Dermis lymphatic vessel endothelial cell (primary cell): ENCODE measurements around the gene ODAD4. TPM values are rescaled to one million over a fixed set of nuclear protein-coding genes. Genes with fewer than 3 reads are reported as not detected.

Experiments
- total RNA-seq: library from RNA; depleted of rRNA; stranded (reverse); fragments of >200 nt; gene quantifications from 2 replicates; pipeline ENCODE4 v1.2.1, GENCODE V29; 2014

Gene ODAD4
- 0.11 and 0.34 TPM in 2 replicates for total RNA-seq

GRCh38 chr17:41930009-41930832 is at the start of gene ODAD4:
TSS of gene ODAD4 (plus strand) at chr17:41930617. CDS start at chr17:41930724, 107 bp downstream.

GRCh38 chr17:41918314-41919164 is 11.9 kb upstream of the ODAD4 start, which contains the start of gene ACLY:
TSS of gene ACLY (minus strand) at chr17:41918951. CDS start at chr17:41913873, 5,078 bp downstream.

GRCh38 chr17:41966463-41967140 is 36.2 kb downstream of the ODAD4 start, which contains the start of gene CNP:
TSS of gene CNP (plus strand) at chr17:41966795. CDS start at chr17:41966885, 90 bp downstream.

Other genes starting within 250 kb of the ODAD4 start
- gene EIF1, start 241.7 kb upstream of the ODAD4 start, total RNA-seq, result 73.2 and 98.0 TPM in 2 replicates
- gene GAST, start 218.3 kb upstream of the ODAD4 start, total RNA-seq, result not detected in 2 replicates
- 0.09 and 0.65 TPM in 2 replicates for gene HAP1, start 196.0 kb upstream of the ODAD4 start, total RNA-seq
- gene JUP, start 143.9 kb upstream of the ODAD4 start, total RNA-seq, result 294 and 328 TPM in 2 replicates
- 45.5 and 51.5 TPM in 2 replicates for gene P3H4, start 118.7 kb upstream of the ODAD4 start, total RNA-seq
- gene FKBP10, start 117.6 kb upstream of the ODAD4 start, total RNA-seq, result 134 and 149 TPM in 2 replicates
- gene NT5C3B, start 94.4 kb upstream of the ODAD4 start, total RNA-seq, result 74.8 and 87.1 TPM in 2 replicates
- gene KLHL10, start 92.8 kb upstream of the ODAD4 start, total RNA-seq, result under 0.01 TPM in 2 replicates
- 26.1 and 37.9 TPM in 2 replicates for gene KLHL11, start 65.2 kb upstream of the ODAD4 start, total RNA-seq
- 159 and 189 TPM in 2 replicates for gene ACLY, start 11.7 kb upstream of the ODAD4 start, total RNA-seq
- 49.5 and 55.5 TPM in 2 replicates for gene CNP, start 36.2 kb downstream of the ODAD4 start, total RNA-seq
- 63.2 and 84.4 TPM in 2 replicates for gene DNAJC7, start 86.8 kb downstream of the ODAD4 start, total RNA-seq
- gene NKIRAS2, start 89.5 kb downstream of the ODAD4 start, total RNA-seq, result 30.3 and 35.0 TPM in 2 replicates
- 0.22 and 0.26 TPM in 2 replicates for gene C17orf113, start 120.0 kb downstream of the ODAD4 start, total RNA-seq
- gene ZNF385C, start 167.9 kb downstream of the ODAD4 start, total RNA-seq, result not detected in 2 replicates
- 2.5 and 2.8 TPM in 2 replicates for gene DHX58, start 182.1 kb downstream of the ODAD4 start, total RNA-seq
- gene KAT2A, start 190.8 kb downstream of the ODAD4 start, total RNA-seq, result 4.9 and 8.3 TPM in 2 replicates
- under 0.01 TPM in 1 of 2 replicates, not detected in the other for gene HSPB9, start 192.2 kb downstream of the ODAD4 start, total RNA-seq
- 72.4 and 77.7 TPM in 2 replicates for gene RAB5C, start 224.4 kb downstream of the ODAD4 start, total RNA-seq